ENCODE measurements around the gene HS3ST2.
"Not testable (repeated sequence)": the region's sequence is repeated elsewhere in the genome, so short reads cannot be mapped to it uniquely, and the experiment has no call there.

The HS3ST2 gene

DNA sequence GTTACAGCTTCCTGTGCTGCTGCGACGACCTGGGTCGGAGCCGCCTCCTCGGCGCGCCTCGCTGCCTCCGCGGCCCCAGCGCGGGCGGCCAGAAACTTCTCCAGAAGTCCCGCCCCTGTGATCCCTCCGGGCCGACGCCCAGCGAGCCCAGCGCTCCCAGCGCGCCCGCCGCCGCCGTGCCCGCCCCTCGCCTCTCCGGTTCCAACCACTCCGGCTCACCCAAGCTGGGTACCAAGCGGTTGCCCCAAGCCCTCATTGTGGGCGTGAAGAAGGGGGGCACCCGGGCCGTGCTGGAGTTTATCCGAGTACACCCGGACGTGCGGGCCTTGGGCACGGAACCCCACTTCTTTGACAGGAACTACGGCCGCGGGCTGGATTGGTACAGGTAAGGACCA lies 746 bp downstream of the HS3ST2 start:
- DNase-seq, result no peak

GRCh38 chr16:22815863-22816262 lies 1.9 kb downstream of the HS3ST2 start:
- DNase-seq, result no peak

DNA sequence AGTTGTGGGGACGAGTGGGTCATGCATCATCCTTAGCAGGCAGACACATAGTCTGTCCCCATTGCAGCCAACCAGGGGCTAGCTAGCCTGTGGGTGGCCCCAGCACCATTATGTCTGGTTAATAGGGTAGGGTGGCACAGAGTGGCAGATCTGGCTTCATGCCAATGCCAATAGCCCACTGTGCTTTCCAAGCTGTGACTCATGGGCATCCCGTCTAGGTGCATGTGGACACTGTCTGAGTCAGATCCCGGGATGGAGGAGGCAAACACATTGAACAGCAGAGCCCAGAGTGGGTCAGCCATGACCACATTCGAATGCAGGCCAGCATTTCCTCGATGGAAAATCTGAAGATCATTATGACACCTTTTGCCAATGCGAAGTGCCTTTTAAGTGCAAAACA lies 2.5 kb downstream of the HS3ST2 start:
- no peak for DNase-seq

DNA sequence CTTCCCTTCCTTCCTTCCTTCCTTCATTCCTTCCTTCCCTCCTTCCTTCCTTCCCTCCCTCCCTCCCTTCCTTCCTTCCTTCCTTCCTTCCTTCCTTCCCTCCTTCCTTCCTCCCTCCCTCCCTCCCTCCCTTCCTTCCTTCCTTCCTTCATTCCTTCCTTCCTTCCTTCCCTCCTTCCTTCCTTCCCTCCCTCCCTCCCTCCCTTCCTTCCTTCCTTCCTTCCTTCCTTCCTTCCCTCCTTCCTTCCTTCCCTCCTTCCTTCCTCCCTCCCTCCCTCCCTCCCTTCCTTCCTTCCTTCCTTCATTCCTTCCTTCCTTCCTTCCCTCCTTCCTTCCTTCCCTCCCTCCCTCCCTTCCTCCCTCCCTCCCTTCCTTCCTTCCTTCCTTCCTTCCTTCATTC lies 4.8 kb downstream of the HS3ST2 start:
- not testable (repeated sequence) for DNase-seq

DNA sequence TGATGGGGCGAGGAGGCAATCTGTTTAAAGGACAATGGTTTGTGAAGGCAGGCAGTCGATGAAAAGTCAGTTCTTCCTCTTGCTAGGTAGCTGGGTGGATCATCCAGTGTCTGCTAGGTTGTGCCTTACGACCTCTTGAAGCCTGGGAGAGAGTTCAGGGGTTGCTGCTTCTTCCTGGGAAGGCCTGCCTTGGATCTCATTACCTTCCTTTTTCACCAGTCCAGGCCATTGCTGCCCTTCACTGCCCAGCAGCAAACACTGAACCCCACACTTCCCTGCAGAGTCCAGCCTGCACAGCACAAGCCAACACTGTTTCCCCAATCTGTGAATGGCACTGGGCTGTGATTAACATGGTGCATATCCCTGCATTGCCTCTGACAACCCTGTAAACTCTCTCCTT lies 24.7 kb downstream of the HS3ST2 start:
- no peak for DNase-seq

GRCh38 chr16:22842031-22842430 lies 28.1 kb downstream of the HS3ST2 start:
- DNase-seq, result not testable (repeated sequence)

DNA sequence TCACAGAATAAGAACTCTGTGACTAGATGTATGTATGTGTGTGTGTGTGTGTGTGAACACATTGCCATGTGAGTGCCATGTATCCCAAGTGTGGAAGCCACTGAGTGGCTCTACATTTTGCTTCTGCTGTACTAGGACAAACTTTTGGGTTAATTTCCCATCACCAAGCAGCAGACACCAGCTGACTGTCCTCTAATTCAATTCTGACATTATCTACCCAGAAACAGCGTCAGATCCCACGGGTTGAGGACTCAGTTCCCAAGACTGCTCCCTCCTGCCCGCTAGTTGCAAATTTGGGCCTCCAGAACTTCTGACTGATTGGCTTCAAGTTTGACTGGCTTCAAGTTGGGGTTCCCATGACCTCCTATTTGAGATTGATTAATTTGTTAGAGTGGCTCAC lies 29.2 kb downstream of the HS3ST2 start:
- DNase-seq, result no peak

DNA sequence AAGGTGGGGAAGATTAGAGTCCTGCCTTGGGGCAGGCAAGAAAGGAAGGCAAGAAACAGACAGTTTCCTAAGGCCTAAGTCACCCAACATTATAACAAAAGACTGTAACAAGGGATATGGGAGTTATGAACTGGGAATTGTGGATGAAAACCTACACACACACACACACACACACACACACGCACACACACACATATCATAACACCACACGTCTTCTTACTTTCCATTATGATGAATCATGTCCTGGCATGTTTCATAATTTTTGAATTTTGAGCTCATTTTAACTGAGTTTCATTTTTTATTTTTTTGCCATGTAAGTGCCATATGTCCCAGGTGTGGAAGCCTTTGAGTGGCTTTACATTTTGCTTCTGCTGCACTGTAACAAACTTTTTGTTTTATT lies 29.9 kb downstream of the HS3ST2 start:
- no peak for DNase-seq

DNA sequence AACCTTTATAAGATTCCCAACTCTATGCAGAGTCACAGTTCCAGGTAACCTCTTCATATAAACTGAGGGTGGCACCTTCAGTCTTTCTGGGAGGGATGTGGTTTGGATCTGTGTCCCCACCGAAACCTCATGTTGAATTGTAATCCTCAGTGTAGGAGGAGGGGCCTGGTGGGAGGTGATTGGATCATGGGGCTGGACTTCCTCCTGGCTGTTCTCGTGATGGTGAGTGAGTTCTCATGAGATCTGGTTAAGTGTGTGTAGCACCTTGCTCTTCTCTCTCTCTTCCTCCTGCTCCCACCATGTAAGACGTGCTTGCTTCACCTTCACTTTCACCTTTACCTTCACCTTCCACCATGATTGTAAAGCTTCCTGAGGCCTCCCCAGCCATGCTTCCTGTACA lies 30.5 kb downstream of the HS3ST2 start:
- no peak for DNase-seq

- no peak for DNase-seq
These were observed 33.1 kb downstream of the HS3ST2 start for GRCh38 chr16:22847100-22847499.

DNA sequence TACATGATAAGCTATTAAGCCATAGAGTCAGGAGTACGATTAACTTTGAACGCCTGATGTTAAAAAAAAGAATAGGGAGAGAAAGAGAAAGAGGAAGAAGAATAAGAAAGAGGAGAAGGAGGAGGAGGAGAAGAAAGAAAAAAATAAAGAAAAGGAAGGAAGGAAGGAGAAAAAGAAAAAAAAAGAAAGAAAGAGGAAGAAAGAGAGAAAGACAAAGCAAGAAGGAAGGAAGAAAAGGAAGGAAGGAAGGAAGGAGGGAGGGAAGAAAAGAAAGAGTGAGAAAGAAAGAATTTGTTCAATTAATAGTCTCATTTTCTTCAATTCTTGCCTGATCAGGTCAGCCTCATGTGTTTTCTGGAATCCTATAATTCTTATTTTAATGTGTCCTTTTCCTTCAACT lies 33.7 kb downstream of the HS3ST2 start:
- DNase-seq, result no peak

- no peak for DNase-seq
These were observed 34.5 kb downstream of the HS3ST2 start for GRCh38 chr16:22848451-22848850.

GRCh38 chr16:22849517-22849916 lies 35.6 kb downstream of the HS3ST2 start:
- DNase-seq, result no peak

DNA sequence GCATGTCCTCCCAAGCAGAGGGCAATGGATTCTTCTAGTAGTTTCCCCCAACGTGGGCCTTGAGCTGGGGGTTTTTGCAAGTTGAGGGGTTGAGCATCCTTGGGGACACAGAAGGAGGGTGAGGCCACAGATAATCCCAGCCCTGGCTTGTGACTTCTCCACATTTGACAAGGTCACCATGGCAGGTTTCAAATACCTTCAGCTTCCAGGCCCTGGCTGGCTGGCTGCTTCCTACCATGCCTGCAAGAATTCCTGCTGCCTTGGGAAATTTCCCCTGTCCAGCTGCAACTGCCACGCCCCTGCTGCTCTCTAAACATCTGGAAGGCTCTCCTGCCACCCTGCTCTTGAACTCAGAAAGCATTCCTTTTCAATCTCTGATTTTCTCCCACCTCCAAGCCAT lies 41.3 kb downstream of the HS3ST2 start:
- no peak for DNase-seq

DNA sequence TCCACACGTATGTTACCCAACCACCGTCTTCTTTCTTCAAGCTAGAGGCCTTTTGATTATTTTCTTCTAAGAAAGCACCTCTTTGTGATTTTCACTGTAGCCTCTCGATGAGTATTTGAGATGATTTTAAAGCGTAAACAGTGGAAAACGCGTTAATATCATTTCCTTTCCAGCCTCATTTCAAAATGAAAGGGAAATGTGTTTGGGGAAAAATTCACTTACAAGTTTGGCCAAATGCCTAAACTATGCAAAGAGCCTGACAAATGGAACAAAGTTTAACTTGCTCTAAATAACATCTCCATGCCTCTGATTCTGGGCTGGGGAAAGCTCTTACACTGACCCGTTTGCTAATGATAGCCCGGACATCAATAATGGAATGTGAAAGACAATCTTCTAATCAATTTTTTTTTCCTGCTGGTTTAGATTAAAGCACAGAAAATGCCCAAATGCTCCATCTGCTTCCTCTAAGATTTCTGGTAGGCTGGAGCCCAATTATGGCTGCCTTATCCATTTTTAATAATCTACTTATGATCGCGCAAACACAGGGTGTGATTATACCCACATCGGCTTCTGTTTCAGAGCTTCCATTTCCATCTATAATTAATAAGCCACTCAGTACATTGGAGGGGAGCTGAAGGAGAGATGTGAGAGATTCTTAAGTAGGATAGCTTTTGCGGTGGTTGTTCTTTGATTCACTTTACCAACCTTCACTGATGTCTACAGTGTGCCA lies 43.5 kb downstream of the HS3ST2 start:
- no peak for DNase-seq

- no peak for DNase-seq
These were observed 46.0 kb downstream of the HS3ST2 start for GRCh38 chr16:22859925-22860324.

- no peak for DNase-seq
These were observed 47.6 kb downstream of the HS3ST2 start for GRCh38 chr16:22861580-22861979.

DNA sequence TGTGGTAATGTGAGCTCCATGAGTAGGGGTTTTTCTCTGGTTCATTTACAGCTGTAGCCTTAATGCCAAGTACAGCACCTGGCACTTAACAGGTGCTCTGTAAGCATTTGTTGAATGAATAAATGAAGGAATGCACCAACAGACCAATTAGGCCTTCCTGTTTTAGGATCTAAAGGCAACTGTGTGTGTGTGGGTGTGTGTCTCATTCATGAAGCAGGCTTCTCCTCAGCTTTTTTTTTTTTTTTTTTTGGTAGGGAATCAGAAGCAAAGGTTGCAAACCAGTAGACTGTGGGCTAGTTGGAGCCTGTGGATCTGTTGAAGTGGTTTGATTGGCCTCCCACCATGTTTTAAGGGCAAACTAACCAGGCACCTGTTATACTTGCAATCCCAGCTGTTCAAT lies 48.1 kb downstream of the HS3ST2 start:
- no peak for DNase-seq

- no peak for DNase-seq
These were observed 50.4 kb downstream of the HS3ST2 start for GRCh38 chr16:22864375-22864774.

DNA sequence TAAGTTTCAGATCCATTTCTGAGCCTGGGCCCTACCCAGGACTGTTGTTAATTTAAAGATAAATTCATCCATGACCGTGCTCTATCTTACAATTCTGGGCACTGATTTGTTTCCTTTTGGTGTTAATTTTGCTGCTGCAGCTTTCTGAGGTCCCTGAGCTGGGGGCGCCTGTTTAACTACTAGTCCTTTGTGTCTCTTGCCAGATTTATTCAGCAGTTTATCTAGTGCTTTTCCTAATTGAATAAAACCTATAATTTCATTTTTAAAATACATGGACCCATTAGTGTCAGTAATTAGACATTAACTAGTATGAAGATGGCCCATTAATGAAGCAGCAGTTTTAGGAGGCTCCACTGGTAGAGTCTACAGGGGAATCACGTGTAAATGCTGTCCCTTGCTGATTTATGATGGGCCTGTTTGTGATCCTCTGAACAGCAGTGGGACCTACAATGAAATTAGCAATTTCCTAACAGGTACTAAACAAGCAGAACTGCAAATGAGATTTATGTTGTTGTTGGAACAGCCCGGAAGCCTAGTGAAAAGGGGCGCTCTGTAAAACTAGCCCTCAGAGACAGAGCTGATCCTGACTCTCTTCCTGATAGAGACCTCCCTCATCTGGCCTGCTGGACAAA lies 54.7 kb downstream of the HS3ST2 start:
- DNase-seq, result no peak

GRCh38 chr16:22871861-22872260 lies 57.9 kb downstream of the HS3ST2 start:
- DNase-seq, result no peak

- no peak for DNase-seq
These were observed 60.4 kb downstream of the HS3ST2 start for GRCh38 chr16:22874394-22874793.

DNA sequence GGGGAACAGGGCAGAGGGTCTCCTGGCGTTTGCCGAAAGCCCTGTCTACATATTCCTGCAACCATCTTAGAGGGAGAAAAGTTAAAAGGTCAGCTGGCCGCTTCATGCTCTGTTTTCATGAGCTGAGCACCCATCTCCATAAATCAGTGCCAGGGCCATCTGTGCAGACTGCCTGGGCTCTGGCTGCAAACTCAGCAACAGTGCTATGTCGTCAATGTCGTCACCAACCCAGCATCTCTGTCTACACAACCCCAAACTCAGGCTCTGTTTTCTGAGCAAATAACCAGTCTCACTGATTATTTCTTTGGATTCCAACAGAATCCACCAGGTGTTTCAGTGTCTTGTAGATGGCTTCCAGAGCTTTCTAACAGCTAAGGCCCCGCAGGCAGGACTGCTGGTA lies 65.0 kb downstream of the HS3ST2 start:
- no peak for DNase-seq

GRCh38 chr16:22879466-22879865 lies 65.5 kb downstream of the HS3ST2 start:
- no peak for DNase-seq

- no peak for DNase-seq
These were observed 69.0 kb downstream of the HS3ST2 start for GRCh38 chr16:22882981-22883380.

All from NCI-H1694 treated with DMSO at 0.1 percent for 48 hours (cell line).